Adipocyte (in vitro differentiated cells): Measurements from ENCODE around the gene JUNB.

ENCODE experiments used
- DNase-seq: peaks from one replicate; pipeline ENCODE4 v3.0.0-alpha.2; 2015; ENCODE audit warnings: low read depth
- H3K27me3 ChIP-seq: replicated peaks from 2 replicates; pipeline ENCODE4 v1.7.0; 2013; ENCODE audit warnings: mild to moderate bottlenecking, low read length, moderate library complexity; ENCODE audit not compliant: control insufficient read depth, insufficient read depth
- H3K36me3 ChIP-seq: 2 replicates; pipeline ENCODE4 v1.7.0; 2013; ENCODE audit warnings: low read length, mild to moderate bottlenecking, moderate library complexity; ENCODE audit not compliant: control insufficient read depth, insufficient read depth, severe bottlenecking
- H3K4me1 ChIP-seq: 2 replicates; pipeline ENCODE4 v1.7.0; 2013; ENCODE audit warnings: mild to moderate bottlenecking, low read length, moderate library complexity; ENCODE audit not compliant: control insufficient read depth, insufficient read depth
- H3K4me3 ChIP-seq: 2 replicates; pipeline ENCODE4 v1.7.0; 2013; ENCODE audit warnings: mild to moderate bottlenecking, low read length, moderate library complexity
- H3K9ac ChIP-seq: 2 replicates; pipeline ENCODE4 v1.7.0; 2013; ENCODE audit warnings: mild to moderate bottlenecking, low read length, moderate library complexity
- H3K9me3 ChIP-seq: 2 replicates; pipeline ENCODE4 v1.7.0; 2013; ENCODE audit warnings: mild to moderate bottlenecking, low read length, moderate library complexity; ENCODE audit not compliant: control insufficient read depth

The JUNB gene

DNA sequence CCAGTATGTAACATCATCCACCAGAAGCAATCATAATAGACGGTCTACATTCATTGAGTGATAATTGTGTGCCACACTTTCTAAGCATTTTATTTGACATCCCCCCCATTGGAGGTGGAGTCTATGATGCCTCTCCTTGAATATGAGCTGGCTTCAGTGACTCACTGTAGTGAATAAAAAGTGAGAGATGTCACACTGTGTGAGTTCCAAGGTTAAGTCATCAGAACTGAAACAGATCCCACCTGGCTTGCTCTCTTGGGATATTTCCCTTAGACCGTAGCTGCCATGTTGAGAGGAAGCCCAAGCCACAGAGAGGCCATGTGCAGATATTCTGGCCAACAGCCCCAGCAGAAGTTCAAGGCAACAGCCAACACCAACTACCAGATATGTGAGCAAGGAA is 30.5 kb downstream of the JUNB start:
- no peak for DNase-seq
- Histone ChIP-seq H3K9me3 (no peaks in the 10 kb centered on the region), H3K36me3 (no peaks in the 10 kb centered on the region), H3K27me3 (peaks cover 3% of the 10 kb centered on the region), H3K4me1 (no peaks in the 10 kb centered on the region), H3K4me3 (no peak overlapping the region), H3K9ac (no peak overlapping the region)

DNA sequence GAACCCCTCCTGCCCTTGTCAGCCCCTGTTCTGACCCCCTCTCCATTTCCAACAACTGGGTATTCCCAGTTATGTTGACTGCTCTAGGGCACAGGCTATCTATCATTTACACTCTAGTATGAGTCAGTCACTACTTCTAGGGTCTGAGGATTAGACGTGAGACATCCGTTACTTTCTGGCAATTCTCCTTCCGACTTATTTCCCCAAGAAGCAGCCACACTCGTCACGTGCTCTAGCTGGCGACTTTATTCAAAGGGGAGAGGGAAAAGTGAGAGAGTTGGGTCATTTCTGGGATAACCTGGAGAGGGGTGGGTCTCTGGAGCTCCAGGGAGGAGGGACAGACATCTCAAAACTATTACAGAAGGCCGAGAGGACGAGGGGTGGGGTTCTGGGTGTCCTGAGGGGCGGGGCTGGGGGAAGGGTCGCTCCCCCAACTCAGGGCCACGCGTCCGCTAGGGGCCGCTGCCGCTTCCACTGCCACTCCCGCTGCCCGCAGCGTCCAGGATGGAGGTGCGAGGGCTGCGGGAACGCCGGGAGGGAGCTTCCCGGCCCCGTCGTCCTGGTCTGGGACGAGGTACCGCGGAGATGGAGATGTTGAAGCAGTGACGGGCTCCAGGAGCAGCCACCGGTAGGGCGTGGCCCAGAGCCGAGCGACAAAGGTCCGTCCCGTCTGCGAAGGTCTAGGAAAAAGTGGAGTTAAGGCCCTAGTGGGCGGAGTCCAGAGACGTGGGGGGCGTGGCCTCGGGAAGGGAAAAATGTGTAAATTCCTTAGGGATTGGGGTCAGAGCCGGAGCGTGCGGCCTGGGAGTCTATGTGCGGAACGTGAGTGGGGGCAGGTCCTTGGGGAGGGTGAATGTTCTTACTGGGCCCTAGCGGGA is 34.2 kb downstream of the JUNB start:
- H3K9ac ChIP-seq, result no peak overlapping the region
- no peak for DNase-seq
- H3K9me3 ChIP-seq, result no peaks in the 10 kb centered on the region
- H3K27me3 ChIP-seq, result peaks cover 17% of the 10 kb centered on the region
- H3K36me3 ChIP-seq, result no peaks in the 10 kb centered on the region
- H3K4me1 ChIP-seq, result no peaks in the 10 kb centered on the region
- no peak overlapping the region for H3K4me3 ChIP-seq

- H3K4me1 ChIP-seq, result no peaks in the 10 kb centered on the region
- H3K36me3 ChIP-seq, result no peaks in the 10 kb centered on the region
- H3K27me3 ChIP-seq, result peaks cover 41% of the 10 kb centered on the region
- H3K4me3 ChIP-seq, result no peak overlapping the region
- DNase-seq, result no peak
- H3K9me3 ChIP-seq, result no peaks in the 10 kb centered on the region
- H3K9ac ChIP-seq, result no peak overlapping the region
These were observed 37.2 kb downstream of the JUNB start for GRCh38 chr19:12828494-12828893.

GRCh38 chr19:12833418-12833737 is 42.1 kb downstream of the JUNB start:
- Histone ChIP-seq H3K9ac (no peak overlapping the region), H3K4me3 (no peak overlapping the region), H3K9me3 (no peaks in the 10 kb centered on the region), H3K27me3 (peaks cover 76% of the 10 kb centered on the region), H3K4me1 (no peaks in the 10 kb centered on the region), H3K36me3 (no peaks in the 10 kb centered on the region)
- DNase-seq, result no peak

GRCh38 chr19:12833738-12834565 is 42.7 kb downstream of the JUNB start:
- Histone ChIP-seq H3K9me3 (no peaks in the 10 kb centered on the region), H3K4me3 (no peak overlapping the region), H3K27me3 (peaks cover 78% of the 10 kb centered on the region), H3K9ac (no peak overlapping the region), H3K4me1 (no peaks in the 10 kb centered on the region), H3K36me3 (no peaks in the 10 kb centered on the region)
- peak; percentile 53 for DNase-seq

DNA sequence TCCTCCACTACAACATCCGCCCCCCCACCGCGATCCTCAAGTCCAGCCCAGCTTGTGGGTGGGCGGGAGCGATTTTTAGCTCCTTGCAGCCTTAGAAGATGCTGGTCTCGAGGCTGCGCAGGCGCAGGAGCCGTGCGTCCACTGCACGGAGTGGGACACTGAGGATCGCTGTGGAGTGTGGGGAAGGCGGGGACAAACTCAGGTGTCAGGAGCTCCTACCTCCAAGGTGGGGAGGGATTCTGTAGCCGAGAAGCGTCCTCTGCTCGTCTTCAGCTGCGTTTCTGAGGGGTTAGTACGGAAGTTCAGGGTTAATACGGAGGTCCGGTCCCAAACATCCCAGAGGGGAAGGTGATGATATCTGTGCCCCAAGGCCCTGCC is 43.3 kb downstream of the JUNB start, which contains the start of gene RTBDN:
Gene RTBDN (minus strand): TSS at position 14 of the 378 bp plus-strand sequence. CDS start 4,600 bp downstream, outside the sequence.
- Histone ChIP-seq H3K27me3 (peaks cover 80% of the 10 kb centered on the region), H3K36me3 (no peaks in the 10 kb centered on the region), H3K9me3 (no peaks in the 10 kb centered on the region), H3K4me1 (no peaks in the 10 kb centered on the region), H3K4me3 (no peak within 1 kb of the TSS), H3K9ac (no peak within 1 kb of the TSS)
- no peak for DNase-seq

DNA sequence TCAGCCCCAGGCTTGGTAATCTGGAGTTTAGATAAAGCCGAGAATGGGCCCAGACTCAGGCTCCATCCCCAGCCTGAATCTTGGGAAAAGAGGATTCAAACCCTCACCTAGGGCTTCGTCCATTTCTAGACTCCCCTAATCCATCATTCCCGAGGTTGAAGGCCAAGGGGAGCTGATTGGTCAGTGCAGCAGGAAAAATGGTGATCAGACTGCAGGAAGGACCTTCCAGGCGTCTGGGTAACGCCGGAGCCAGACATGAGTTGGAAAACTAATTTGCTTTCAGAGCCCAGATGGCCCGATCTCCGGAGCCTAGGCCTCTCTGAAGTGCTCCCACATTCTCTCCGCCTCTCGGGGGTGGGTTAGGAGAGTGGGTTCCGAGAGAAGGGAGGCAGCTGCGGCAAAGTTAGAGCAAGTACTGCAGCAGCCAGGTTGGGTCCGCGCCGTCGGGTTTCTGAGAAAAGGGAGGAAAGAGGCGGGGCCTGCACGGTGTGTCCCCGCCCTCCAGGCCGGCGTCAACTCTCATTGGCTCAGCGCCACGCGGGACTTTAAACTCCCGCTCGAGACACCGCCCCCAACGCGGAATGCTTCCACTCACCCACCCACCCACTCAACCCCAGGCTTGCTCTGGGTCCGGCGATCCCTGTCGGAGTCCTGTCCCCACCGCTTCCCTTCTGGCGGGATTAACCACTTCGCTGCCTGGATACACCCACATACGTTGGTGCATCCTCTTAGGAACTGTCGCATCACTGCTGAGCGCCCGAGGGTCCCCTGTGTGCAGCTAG is 43.9 kb downstream of the JUNB start:
- H3K4me1 ChIP-seq, result no peaks in the 10 kb centered on the region

DNA sequence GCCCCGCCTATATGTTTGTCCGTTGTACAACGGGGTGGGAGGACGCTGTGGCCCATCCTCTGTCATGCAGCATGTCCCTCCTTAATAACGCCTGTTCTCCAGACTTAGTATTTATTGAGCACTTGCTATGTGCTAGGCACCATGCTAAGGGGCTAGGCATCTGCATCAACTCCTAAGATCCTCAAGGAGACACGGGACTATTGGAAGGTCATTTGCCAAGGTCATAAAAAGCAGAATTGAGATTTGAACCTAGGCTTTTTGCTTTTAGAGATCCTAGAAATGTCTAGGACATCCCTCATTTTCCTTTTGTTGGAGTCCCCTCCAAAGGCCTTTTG is 45.2 kb downstream of the JUNB start:
- no peak for DNase-seq
- Histone ChIP-seq H3K4me1 (peaks cover 7% of the 10 kb centered on the region), H3K27me3 (peaks cover 82% of the 10 kb centered on the region), H3K36me3 (no peaks in the 10 kb centered on the region), H3K9me3 (no peaks in the 10 kb centered on the region), H3K4me3 (no peak overlapping the region), H3K9ac (no peak overlapping the region)

More for the DNA sequence above, 43.9 kb downstream of the JUNB start:
- Histone ChIP-seq H3K27me3 (peaks cover 79% of the 10 kb centered on the region), H3K36me3 (no peaks in the 10 kb centered on the region), H3K4me3 (no peak overlapping the region), H3K9me3 (no peaks in the 10 kb centered on the region), H3K9ac (no peak overlapping the region)
- DNase-seq, result peak; percentile 42

DNA sequence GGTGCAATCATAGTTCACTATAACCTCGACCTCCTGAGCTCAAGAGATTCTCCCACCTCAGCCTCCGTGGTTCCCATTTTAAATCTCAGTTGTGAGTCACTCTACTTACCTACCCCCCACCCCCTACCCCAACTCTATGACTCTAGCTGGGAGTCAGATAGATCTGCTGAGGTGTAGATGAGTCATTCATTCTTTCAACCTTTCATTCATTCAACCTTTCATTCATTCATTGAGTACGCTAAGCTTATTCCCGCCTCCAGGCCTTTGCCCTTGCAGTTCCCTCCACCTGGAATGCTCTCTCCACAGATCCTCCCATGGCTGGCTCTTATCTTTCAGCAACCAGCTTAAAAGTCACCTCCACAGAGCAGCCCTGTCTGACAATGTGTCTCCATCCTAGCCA is 45.9 kb downstream of the JUNB start:
- no peak overlapping the region for H3K4me3 ChIP-seq
- peaks cover 82% of the 10 kb centered on the region for H3K27me3 ChIP-seq
- H3K9me3 ChIP-seq, result no peaks in the 10 kb centered on the region
- DNase-seq, result no peak
- H3K4me1 ChIP-seq, result peaks cover 7% of the 10 kb centered on the region
- no peak overlapping the region for H3K9ac ChIP-seq
- no peaks in the 10 kb centered on the region for H3K36me3 ChIP-seq

DNA sequence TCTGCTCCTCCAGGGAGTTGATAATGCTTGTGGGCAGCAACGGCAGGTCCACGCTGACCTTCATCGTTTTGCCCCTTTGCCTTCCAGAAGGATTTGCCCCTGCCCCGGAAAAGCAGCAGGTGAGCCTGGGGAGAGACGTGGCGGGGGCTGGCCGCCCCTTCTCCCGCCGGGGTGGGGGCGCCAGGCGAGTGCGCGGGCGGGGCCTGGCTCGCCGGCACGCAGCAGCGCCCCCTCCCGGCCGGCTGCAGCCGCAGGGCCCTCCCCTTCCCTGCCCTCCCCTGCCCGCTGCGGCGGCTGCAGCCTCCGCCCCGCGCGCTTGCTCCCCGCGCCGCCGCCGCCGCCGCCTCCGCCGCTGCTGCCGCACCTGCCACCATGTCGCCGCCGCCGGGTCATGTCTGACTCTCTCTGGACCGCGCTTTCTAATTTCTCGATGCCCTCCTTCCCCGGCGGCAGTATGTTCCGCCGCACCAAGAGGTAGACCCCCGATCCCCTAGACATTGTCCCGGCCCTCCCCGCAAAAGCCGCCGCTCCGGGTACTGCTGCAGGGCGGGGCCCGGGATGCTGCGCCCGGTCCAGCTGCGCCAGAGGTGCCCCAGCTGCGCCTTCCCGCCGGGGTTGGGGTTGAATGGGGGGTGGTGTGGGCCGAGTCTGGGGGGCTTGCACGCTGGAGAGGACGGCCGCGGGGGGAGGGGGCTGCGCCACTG is 47.0 kb downstream of the JUNB start, which contains the start of gene MAST1:
Gene MAST1 (plus strand): TSS at position 334 of the 704 bp plus-strand sequence. CDS start 58 bp downstream, at position 392.
- Histone ChIP-seq H3K9ac (no peak within 1 kb of the TSS), H3K4me3 (no peak within 1 kb of the TSS), H3K9me3 (no peaks in the 10 kb centered on the region), H3K4me1 (peaks cover 7% of the 10 kb centered on the region), H3K27me3 (peaks cover 77% of the 10 kb centered on the region), H3K36me3 (no peaks in the 10 kb centered on the region)
- DNase-seq, result peak; percentile 63
